Measurements from ENCODE around the gene ALX3.

ALX3 gene

GRCh38 chr1:110065841-110066240 is 4.6 kb downstream of the ALX3 start:
- H3K4me3 Mint-ChIP-seq: no peak overlapping the region
- H3K27ac Mint-ChIP-seq: no peak overlapping the region
- peaks cover 33% of the 10 kb centered on the region for H3K4me1 Mint-ChIP-seq (ENCODE audit: low read depth)
- no peaks in the 10 kb centered on the region for H3K9me3 Mint-ChIP-seq
- peaks cover 15% of the 10 kb centered on the region for H3K36me3 Mint-ChIP-seq (ENCODE audit: low read depth)
- intact Hi-C loops (cut with micrococcal nuclease): no loop called here
- H3K27me3 Mint-ChIP-seq: peaks cover 67% of the 10 kb centered on the region

- Mint-ChIP-seq H3K27me3 (peaks cover 60% of the 10 kb centered on the region), H3K4me3 (no peak overlapping the region), H3K4me1 (ENCODE audit: low read depth) (peaks cover 28% of the 10 kb centered on the region), H3K27ac (no peak overlapping the region), H3K36me3 (ENCODE audit: low read depth) (peaks cover 24% of the 10 kb centered on the region), H3K9me3 (no peaks in the 10 kb centered on the region)
- intact Hi-C loops (cut with micrococcal nuclease): no loop called here
Measured at GRCh38 chr1:110064576-110065337, 5.7 kb downstream of the ALX3 start.

DNA sequence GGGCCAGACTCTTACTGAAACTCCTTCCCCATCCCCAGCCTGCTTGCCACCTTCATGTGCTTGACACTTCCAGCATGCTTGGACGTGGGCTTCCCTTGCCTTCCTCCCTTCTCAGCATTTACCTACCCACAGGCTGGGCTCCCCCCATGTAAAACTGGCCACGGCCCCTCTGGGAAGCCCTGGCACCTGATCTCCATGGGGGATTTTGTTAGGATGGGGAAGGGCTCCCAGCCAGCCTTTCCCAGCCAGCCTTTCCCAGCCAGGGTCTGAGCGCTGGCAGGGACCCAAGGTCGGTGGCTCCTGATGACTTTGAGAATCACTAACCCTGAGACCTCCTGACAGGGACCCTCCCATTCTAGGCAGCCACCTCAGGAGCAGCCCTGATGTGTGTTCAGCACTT is 6.7 kb downstream of the ALX3 start:
- Mint-ChIP-seq H3K4me1 (ENCODE audit: low read depth) (peaks cover 20% of the 10 kb centered on the region), H3K36me3 (ENCODE audit: low read depth) (peaks cover 33% of the 10 kb centered on the region), H3K9me3 (no peaks in the 10 kb centered on the region), H3K4me3 (no peak overlapping the region), H3K27me3 (peaks cover 50% of the 10 kb centered on the region), H3K27ac (no peak overlapping the region)
- intact Hi-C loops (cut with micrococcal nuclease): no loop called here

GRCh38 chr1:110062612-110063011 is 7.9 kb downstream of the ALX3 start:
- Mint-ChIP-seq H3K27me3 (peaks cover 39% of the 10 kb centered on the region), H3K4me1 (ENCODE audit: low read depth) (peaks cover 20% of the 10 kb centered on the region), H3K4me3 (no peak overlapping the region), H3K27ac (no peak overlapping the region), H3K9me3 (no peaks in the 10 kb centered on the region), H3K36me3 (ENCODE audit: low read depth) (peaks cover 44% of the 10 kb centered on the region)
- intact Hi-C loops (cut with micrococcal nuclease): no loop called here

- Mint-ChIP-seq H3K9me3 (no peaks in the 10 kb centered on the region), H3K27me3 (peaks cover 27% of the 10 kb centered on the region), H3K27ac (no peak overlapping the region), H3K36me3 (ENCODE audit: low read depth) (peaks cover 56% of the 10 kb centered on the region), H3K4me1 (ENCODE audit: low read depth) (peaks cover 26% of the 10 kb centered on the region), H3K4me3 (no peak overlapping the region)
- intact Hi-C loops (cut with micrococcal nuclease): no loop called here
Measured at GRCh38 chr1:110061341-110061740, 9.1 kb downstream of the ALX3 start.

DNA sequence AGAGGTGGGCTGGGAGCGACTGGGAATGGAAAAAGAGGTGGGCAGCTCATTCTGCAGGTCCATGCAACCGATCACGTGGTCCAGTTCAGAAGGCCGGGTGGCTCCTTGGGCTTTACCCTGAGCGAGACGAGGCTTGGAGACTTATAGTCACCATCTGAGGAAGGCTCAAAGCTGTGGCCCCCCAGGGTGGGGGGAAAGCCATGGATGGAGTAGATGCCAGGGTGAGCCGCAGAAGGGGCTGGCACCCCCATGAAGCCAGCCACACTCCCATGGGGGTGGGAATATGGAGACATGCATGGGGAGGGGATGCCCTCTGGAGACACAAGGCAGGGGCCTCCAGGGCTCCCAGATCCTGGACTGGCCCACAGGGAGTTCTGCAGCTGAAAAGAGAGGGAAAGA is 9.8 kb downstream of the ALX3 start:
- Mint-ChIP-seq H3K4me3 (no peak overlapping the region), H3K36me3 (ENCODE audit: low read depth) (peaks cover 63% of the 10 kb centered on the region), H3K27ac (no peak overlapping the region), H3K9me3 (no peaks in the 10 kb centered on the region), H3K27me3 (peaks cover 20% of the 10 kb centered on the region), H3K4me1 (ENCODE audit: low read depth) (peaks cover 26% of the 10 kb centered on the region)
- intact Hi-C loops (cut with micrococcal nuclease): no loop called here

- intact Hi-C loops (cut with micrococcal nuclease): no loop called here
Measured at GRCh38 chr1:110060034-110060661, 10.3 kb downstream of the ALX3 start.

GRCh38 chr1:110059133-110059863 is 11.2 kb downstream of the ALX3 start:
- no peaks in the 10 kb centered on the region for H3K9me3 Mint-ChIP-seq
- peaks cover 77% of the 10 kb centered on the region for H3K36me3 Mint-ChIP-seq (ENCODE audit: low read depth)
- no peak overlapping the region for H3K4me3 Mint-ChIP-seq
- H3K27ac Mint-ChIP-seq: no peak overlapping the region
- peaks cover 21% of the 10 kb centered on the region for H3K4me1 Mint-ChIP-seq (ENCODE audit: low read depth)
- intact Hi-C loops (cut with micrococcal nuclease): no loop called here
- H3K27me3 Mint-ChIP-seq: peaks cover 7% of the 10 kb centered on the region

More at GRCh38 chr1:110060034-110060661, 10.3 kb downstream of the ALX3 start:
- Mint-ChIP-seq H3K27me3 (peaks cover 15% of the 10 kb centered on the region), H3K36me3 (ENCODE audit: low read depth) (peaks cover 68% of the 10 kb centered on the region), H3K27ac (no peak overlapping the region), H3K9me3 (no peaks in the 10 kb centered on the region), H3K4me1 (ENCODE audit: low read depth) (peaks cover 26% of the 10 kb centered on the region), H3K4me3 (no peak overlapping the region)

DNA sequence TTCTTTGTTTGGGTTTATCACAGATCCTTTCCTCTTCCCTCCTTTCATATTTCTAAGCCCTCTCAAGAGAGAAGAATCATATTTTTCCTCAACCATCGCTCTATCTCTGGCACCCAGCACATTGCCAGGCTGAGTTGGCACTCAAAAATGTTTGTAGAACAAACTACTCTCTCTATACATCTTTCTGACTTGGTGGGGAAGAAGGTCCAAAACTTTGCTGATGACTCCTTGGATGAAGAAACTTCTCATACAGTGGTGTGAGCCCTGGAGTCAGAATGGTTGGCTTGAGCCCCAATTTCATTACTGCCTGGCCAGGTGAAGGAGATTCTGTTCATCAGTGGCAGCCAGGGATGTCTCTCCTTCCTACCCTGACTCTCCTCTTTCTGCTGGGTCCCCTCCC is 11.9 kb downstream of the ALX3 start:
- Mint-ChIP-seq H3K4me1 (ENCODE audit: low read depth) (peaks cover 21% of the 10 kb centered on the region), H3K27me3 (peaks cover 1% of the 10 kb centered on the region), H3K36me3 (ENCODE audit: low read depth) (peaks cover 84% of the 10 kb centered on the region), H3K4me3 (no peak overlapping the region), H3K9me3 (no peaks in the 10 kb centered on the region), H3K27ac (peak overlapping the region; percentile 37)
- intact Hi-C loops (cut with micrococcal nuclease): no loop called here

DNA sequence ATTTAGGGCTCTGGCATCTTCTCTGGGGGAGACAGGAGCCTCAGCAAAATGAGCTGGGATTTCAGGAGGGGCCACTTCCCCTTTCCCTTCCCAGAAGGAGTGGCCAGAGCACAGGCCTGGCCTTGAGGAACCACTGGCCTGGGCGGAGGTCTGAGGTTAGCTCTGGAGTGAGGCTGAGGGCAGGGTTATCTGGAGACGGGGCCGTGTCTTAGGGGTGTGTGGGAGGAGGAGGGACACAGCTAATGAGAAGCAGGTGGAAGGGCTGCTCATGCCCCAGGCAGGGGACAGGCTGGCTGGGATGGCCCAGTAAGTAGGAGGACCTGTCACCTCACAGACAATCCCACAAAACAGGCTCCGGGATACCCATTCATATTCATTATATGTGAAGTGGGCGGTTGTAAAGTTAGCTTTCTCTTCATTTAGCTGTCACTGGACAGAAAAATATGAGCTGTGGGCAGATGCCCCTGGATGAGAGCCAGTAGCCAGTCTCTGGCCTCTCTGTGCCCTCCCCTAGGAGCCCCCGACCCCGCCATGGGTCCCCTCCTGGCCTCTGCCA is 12.4 kb downstream of the ALX3 start:
- Mint-ChIP-seq H3K36me3 (ENCODE audit: low read depth) (peaks cover 89% of the 10 kb centered on the region), H3K27me3 (no peaks in the 10 kb centered on the region), H3K27ac (peak overlapping the region; percentile 37), H3K9me3 (no peaks in the 10 kb centered on the region), H3K4me1 (ENCODE audit: low read depth) (peaks cover 21% of the 10 kb centered on the region), H3K4me3 (no peak overlapping the region)
- intact Hi-C loops (cut with micrococcal nuclease): no loop called here

DNA sequence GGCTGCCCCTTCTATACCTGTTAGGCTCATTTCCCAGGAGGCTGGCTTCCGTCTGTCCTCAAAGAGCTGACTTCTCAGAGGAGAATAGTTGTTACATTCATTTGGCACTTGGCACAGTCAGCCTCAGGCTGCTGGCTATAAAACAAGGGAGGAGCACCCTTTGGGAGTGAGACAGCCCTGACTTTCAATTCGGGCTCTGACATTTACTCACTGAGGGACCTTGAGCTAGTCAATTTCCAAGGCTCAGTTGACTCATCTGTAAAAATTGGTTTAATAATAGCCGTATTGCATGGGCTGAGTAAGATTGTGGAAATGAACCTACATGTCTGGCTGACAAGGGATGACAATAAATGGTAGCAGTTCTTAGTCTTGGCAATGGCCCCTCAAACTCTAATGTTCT is 13.7 kb downstream of the ALX3 start:
- H3K27me3 Mint-ChIP-seq: no peaks in the 10 kb centered on the region
- intact Hi-C loops (cut with micrococcal nuclease): no loop called here
- peaks cover 96% of the 10 kb centered on the region for H3K36me3 Mint-ChIP-seq (ENCODE audit: low read depth)
- no peak overlapping the region for H3K27ac Mint-ChIP-seq
- no peak overlapping the region for H3K4me3 Mint-ChIP-seq
- no peaks in the 10 kb centered on the region for H3K9me3 Mint-ChIP-seq
- H3K4me1 Mint-ChIP-seq (ENCODE audit: low read depth): peaks cover 21% of the 10 kb centered on the region

GRCh38 chr1:110056285-110056683 is 14.2 kb downstream of the ALX3 start:
- H3K9me3 Mint-ChIP-seq: no peaks in the 10 kb centered on the region
- H3K4me1 Mint-ChIP-seq (ENCODE audit: low read depth): peaks cover 21% of the 10 kb centered on the region
- intact Hi-C loops (cut with micrococcal nuclease): no loop called here
- no peak overlapping the region for H3K4me3 Mint-ChIP-seq
- H3K27ac Mint-ChIP-seq: no peak overlapping the region
- H3K36me3 Mint-ChIP-seq (ENCODE audit: low read depth): peaks cover 96% of the 10 kb centered on the region
- no peaks in the 10 kb centered on the region for H3K27me3 Mint-ChIP-seq

DNA sequence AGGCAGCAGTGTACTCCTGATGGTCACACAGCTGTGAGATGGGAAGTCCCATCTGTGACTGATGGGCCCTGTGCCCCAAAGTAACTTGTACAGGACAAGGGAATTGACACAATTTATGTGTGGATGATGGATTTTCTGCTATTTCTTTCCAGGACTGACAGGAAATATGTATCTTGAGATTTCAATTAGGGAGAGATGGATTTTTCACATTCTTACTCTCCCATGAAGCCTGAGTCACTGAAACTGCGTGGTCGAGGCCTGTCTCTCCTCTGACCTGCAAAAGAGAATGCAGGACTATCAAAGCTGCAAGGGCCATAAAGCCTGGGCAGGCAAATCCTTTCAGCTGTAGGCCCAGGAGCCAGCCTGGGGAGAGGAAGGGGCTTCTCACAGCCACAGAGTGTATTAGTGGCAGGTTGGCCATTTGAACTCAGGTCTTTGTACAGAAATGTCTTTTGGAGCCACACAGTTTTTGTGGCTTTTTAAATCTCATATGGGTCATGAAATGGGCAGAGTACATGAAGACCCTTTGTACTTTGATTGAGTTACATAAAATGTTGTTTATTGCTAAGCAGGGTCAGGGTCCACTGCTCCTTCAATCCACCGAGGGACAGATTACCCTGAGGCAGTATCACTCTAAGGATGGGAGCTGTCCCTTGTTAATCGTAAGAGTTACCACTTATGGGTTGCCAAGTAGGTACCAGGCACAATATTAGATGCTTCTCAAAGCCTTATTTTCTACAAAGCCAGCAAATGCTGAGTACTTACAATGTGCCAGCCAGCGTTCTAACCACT is 14.8 kb downstream of the ALX3 start:
- Mint-ChIP-seq H3K4me1 (ENCODE audit: low read depth) (peaks cover 21% of the 10 kb centered on the region), H3K9me3 (no peaks in the 10 kb centered on the region), H3K36me3 (ENCODE audit: low read depth) (peaks cover 97% of the 10 kb centered on the region), H3K4me3 (no peak overlapping the region), H3K27me3 (no peaks in the 10 kb centered on the region), H3K27ac (no peak overlapping the region)
- intact Hi-C loops (cut with micrococcal nuclease): no loop called here

Data from dendritic cell treated with granulocyte-macrophage colony-stimulating factor and Interleukin-4, amounts not matched to agents 40 ng/mL and 50 ng/mL, for 4 days (primary cell).